HG03354 (cell line): ENCODE data around the gene CREBL2.
"Not testable (repeated sequence)": the region's sequence is repeated elsewhere in the genome, so short reads cannot be mapped to it uniquely, and the experiment has no call there.

Experiments used
- ATAC-seq: cut with Tn5 transposase; IDR thresholded peaks from one replicate; pipeline ENCODE4 v1.9.1; 2021; ENCODE audit warnings: mild to moderate bottlenecking; ENCODE audit not compliant: unreplicated experiment, poor library complexity, severe bottlenecking

Gene CREBL2

DNA sequence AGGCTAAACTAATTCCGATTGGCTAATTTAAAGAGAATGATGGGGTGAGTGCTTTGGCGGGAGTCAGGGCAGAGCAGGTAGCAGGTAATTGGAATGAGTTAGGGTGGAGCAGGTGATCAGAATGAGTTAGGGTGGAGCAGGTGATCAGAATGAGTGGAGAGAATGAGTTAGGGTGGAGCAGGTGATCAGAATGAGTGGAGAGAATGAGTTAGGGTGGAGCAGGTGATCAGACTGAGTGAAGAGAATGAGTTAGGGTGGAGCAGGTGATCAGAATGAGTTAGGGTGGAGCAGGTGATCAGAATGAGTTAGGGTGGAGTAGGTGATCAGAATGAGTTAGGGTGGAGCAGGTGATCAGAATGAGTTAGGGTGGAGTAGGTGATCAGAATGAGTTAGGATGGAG is 15.7 kb upstream of the CREBL2 start:
- not testable (repeated sequence) for ATAC-seq

DNA sequence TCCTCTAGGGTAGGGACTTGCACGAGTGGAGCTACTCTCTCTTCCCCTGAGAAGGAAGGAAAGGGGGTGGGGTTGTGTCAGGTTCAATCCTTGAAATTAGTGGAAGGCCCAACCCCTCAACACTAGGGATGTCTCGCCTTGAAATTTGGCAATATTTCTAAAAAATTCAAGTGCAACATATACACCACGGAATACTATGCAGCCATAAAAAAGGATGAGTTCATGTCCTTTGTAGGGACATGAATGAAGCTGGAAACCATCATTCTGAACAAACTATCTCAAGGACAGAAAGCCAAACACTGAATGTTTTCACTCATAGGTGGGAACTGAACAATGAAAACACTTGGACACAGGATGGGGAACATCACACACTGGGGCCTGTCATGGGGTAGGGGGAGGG is 15.1 kb upstream of the CREBL2 start:
- ATAC-seq: not testable (repeated sequence)

DNA sequence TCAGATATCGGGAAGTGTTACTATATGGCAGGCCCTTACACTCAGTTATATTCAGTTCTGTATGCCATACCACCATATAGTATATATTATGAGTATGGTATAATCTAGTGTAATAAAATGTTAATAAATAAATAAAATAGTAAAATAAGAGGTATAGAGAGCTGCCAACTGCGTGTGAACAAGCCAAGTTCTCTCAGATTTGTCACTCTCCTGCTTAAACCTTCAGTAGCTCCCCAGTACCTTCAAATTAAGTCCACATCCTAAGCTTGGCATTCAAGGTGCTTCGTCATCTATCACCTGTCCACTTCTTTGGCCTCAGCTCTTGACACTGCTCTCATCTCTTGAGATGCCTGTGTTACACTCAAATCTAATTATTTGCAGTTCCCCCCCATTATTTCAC is 12.8 kb upstream of the CREBL2 start:
- no peak for ATAC-seq

DNA sequence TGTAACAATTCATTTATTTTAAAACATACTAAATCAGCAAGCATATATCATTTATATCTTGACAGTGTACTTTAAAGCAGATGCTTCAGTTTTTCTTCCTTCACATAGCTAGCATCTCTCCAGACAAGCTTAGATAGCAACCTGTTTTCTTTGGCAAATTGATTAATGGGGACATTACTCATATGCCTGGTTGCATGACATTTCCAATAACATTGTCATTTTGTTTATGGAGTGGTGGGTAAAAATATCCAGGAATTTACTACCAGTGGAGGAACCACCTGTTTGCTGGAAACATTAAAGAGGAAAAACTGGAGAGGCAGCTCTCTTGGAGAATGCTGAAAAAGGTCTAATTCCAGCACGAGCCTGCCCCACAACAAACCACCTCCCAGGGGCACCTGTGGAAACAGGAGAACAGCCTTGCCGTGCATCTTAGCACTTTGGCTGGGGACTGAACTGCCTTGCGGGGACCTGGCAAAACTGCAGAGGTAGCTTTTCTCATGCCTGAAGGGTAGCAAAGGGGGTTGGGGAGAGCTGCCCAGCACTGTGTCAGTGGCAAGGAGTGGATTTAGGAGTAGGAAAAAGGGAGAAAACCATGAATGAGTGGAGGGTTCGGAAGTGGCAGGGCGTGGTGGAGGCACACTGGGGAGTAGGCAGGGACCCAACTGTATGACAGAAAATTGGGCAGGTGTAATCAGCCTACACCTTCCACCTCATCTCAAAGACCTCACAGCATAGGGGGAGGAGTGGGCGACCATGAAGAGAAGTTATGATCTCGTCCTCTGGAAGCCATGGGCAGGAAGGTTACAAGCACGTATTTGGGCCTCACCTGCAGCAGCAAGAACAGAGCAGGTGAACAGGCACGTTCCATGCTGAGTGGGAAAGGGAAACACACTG is 11.7 kb upstream of the CREBL2 start:
- ATAC-seq: no peak

DNA sequence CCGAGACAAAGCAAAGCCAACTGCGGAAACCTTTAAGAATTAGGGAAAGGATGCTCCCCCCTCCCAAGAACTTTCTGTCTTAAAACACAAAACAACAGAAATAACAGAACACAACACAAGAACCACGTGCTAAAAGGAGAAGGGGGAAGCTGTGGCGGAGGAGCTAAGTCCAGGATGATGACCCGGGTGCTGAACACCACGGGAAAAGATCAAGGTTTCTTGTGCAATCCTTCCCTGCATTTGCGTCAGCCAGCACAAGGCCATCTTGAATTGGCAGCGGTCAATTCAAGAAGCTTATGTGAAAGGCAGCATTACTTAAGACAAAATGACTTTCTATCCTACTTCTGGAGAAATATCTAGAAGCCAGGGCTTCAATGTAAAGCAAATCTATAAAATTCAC is 11.0 kb upstream of the CREBL2 start:
- no peak for ATAC-seq

DNA sequence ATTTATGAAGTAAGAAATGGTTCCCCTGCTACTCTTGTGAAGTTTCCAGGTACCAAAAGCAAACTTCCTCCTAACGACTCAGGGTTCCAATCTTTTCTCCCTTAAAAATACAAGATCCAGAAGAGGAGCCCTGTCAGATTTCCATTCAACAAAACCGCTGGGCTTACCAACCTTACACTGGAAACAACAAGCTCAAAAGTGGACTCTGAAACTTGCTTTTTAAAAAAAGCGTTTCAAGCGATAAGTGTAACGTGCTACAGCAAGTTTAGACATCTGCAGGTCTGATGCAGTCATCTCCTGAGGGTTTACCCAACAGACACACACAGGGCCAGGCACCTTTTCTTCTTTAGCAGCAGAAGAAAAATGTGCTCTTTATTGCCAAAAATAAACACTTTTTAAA is 6.9 kb upstream of the CREBL2 start:
- no peak for ATAC-seq

DNA sequence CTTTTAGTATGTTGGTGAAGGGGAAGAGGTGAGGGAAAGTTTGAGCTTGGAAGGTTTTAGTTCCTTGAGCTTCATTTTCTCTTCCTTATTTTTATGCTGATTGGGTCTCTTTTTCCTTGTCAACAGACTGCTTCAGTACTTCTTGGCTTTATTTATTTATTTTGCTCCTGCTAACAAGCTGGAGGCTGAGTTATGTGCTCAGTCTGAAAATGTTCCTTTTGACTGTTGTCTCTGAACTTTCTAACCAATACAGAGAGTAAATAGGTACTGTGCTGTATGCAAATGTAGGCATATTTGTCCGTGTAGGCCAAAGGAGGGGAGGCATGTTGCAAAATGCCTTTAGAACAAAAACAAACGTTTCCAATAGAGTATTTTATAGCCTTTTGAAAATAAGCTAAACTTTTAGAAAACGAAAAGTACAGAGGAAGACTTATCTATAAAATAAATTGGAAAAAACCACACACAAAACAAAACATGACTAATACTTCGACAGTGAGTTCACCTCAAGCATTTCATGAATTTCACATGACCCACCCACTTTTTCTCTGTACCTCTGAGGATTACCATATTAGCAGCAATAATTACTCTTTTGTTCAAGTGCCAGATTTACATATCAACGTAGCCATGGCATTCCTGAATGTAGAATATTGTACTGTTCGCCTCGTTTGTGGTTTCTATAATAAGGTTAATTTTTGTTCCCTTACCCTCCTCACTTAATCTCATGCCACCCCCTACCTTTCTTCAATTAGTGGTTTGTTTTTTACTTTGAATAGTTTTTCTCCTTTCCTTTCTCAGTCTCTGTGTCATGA is 4.7 kb upstream of the CREBL2 start:
- ATAC-seq: peak; percentile 53

DNA sequence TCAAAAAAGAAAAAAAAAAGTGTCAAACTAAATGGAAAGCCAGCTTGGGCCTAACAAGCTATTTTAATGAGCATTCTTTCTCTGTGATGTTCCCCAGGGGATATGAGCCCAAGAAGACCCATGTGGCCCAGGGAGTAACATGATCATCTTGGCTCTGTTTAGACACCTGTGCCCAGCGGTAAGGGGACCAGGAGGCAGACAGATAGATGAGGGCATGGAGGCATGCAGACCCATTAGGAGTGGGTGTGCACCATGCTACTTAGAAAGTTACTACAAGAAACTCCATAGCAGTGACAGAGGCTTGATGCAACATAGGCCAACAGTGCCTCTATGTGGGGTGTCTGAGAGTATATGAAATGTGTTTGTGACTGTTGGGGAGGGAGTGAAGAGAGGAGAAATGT is 3.1 kb upstream of the CREBL2 start:
- no peak for ATAC-seq

DNA sequence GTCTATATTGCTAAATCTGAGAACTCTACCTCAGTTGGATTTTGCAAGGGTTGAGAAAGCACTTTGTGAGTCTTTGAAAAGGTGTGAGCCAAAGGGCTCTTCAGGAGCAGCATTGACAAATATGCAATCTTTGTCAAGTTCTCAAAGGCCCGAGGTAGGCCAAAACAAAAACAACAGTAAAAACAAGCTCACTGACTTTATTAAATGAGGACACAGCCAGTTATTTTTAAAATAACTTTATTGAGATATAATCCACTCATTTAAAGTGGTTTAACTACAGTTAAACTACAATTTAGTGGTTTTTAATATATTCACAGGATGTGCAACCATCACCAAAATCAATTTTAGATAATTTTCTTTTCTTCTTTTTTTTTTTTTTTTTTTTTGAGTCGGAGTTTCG is 2.0 kb upstream of the CREBL2 start:
- ATAC-seq: no peak

DNA sequence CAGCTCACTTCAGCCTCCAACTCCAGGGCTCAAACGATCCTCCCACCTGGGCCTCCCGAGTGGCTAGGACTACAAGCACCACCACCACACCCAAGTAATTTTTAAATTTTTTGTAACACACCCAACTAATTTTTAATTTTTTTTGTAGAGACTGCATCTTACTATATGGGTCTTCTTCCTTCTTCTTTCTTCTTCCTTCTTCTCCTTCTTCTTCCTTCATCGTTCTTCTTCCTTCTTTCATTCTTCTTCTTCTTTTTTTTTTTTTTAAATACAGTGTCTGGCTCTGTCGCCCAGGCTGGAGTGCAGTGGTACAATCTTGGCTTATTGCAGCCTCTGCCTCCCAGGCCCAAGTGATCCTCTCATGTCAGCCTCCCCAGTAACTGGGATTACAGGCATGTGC is 965 bp upstream of the CREBL2 start:
- ATAC-seq: no peak

DNA sequence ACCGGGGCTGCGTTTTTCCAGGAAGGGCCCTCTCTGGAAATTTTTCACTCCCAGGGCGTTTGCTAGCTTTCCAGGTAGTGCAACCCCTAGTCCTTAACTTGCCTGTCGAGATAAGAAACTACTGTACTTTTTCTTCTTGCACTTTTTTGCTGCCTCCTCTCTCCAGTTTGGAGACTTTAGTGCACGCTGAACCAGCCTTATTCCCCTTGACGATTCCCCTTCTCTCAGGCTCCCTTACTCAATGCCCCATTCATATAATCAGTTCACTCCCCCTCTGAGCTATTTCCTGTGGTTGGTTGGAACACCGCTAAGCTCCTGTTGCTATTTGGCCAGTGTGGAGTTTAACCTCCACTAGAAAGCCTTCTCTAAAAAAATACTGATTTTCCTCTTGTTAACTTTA is 682 bp downstream of the CREBL2 start:
- peak; percentile 15 for ATAC-seq

DNA sequence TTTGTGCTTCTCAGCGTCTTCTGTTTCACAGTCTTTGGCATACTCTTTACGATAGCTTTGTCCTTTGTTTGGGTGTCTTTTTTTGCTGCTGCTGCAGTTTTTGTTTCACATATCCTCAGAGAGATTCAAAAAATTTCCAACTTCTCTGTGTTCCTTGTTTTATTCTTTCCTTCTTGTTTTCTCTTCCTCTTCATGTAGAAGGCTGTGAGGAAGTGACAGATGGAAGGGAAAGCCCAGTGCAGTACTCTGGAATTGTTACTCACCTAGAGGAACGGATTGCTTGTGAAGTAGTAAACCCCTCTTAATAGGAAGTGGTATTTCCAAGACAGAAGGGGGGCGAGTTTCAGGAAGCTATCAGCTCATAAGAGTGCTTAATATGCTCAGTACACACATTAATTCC is 1.7 kb downstream of the CREBL2 start:
- ATAC-seq: no peak

DNA sequence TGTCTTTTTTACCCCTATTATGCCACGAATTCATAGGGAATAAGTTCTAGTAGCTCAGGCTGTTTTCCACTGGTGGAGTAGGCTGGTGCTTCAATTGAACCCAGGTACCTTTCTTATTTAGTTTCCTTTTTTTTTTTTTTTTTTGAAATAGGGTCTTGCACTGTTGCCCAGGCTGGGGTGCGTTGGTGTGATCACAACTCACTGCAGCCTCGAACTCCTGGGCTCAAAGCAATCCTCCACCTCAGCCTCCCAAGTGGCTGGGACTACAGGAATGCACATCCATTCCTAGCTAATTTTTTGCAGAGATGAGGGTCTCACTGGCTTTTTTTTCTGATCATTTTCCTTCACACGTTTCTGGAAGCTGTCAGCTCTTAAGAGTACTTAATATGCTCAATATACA is 2.7 kb downstream of the CREBL2 start:
- ATAC-seq: no peak

DNA sequence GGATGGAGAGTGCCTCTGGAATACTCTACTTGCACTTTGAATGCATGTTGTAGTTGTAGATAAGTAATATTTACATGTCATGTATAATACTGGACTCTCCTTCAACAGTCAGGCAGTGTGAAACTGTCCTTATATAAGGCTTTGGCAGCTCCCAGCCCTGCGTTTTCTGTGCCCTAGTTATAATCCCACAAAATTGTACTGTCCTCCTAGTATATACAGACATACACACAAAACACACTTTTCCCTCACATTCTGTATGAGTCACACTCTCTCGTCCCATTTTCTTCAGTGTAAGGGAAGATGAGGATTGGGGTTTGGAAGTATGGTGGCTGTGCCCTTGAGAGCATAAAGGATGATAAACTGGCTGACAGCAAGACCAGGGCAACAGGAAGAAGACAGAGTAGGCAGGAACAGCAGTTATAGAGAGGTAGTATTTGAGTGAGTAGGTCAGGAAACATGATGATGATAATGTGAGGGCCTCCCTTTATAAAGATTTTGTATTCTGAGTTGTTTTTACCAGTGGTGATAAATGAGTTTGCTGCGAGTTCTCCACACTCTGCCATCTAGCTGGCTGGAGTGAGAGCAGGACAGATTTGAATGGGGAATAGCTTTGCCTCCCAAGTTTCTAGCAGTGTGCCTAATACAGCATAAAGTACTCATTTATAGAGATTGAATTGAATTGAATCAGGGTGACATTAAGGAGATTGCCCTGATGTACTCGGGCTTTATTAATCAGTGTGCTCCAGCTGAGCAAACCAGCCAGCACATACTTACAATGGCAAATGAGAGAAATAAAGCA is 5.0 kb downstream of the CREBL2 start:
- no peak for ATAC-seq

DNA sequence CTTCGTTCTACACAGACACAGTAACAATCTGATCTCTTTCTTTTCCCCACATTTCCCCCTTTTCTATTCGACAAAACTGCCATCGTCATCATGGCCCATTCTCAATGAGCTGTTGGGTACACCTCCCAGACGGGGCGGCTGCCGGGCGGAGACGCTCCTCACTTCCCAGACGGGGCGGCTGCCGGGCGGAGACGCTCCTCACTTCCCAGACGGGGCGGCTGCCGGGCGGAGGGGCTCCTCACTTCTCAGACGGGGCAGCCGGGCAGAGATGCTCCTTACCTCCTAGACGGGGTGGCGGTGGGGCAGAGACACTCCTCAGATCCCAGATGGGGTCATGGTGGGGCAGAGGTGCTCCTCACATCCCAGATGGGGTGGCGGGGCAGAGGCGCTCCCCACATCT is 6.4 kb downstream of the CREBL2 start:
- not testable (repeated sequence) for ATAC-seq

DNA sequence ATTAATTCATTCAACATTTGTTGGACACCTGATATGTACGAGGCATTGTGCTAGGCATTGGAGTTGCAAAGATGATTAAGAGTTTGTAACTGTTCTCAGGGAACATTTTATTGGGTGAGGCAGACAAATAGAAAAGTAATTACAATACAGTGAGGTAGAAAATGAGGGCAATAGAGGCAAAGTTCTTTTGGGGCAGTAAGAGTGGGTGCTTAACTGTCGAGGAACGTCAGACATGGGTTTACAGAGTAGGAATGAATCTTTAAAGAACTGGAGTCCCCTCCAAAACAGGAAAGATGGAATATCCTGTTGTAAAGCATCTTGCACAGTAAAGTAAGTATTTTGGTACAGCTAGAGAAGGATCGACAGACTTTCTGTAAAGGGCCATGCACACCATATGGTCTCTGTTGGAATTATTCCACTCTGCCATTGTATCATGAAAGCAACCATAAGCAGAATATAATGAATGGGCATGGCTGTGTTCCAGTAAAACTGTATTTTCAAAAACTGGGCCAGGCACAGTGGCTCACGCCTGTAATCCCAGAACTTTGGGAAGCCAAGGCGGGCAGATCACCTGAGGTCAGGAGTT is 9.1 kb downstream of the CREBL2 start:
- ATAC-seq: no peak

DNA sequence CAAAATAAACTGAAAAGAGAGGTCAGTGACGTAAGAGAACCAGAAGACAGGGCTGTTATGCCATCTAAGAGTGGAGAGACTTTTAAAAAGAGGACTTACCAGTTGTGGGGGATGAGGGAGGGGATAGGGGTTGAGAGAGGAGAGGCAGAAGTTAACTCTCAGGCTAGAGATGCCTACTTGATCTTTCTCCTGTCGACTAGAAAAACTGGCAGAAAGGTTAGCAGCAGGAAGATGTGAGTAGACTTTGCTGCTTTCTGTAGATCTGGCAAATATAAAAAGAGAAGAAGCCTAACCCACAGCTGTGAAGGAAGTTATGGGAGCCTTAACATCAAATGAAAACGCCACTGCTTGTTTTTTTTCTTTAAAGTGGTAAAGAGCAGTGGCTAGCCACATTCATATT is 10.7 kb downstream of the CREBL2 start:
- no peak for ATAC-seq

DNA sequence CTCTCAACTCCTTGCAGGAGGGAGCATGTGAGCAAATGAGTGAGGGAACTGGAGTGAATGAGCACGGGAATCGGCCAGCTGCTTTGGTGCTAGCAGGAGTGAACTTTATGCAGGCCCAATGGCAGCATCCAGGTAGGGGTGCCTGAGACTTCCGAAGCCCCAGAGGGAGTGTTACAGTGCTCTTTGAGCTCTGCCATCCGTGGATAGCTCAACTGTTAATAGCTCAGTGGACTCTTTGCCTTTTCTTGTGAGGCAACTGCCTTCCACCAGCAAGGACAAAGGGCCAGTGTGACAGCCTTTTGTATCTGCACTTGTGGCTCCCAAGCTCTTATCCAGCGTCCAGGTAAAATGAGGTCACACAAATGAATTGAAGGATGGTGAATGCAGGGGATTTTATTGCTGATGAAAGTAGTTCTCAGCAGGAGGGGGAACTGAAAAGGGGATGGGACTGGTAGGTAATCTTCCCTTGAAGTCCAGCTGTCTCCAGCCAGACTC is 12.9 kb downstream of the CREBL2 start:
- ATAC-seq: no peak

DNA sequence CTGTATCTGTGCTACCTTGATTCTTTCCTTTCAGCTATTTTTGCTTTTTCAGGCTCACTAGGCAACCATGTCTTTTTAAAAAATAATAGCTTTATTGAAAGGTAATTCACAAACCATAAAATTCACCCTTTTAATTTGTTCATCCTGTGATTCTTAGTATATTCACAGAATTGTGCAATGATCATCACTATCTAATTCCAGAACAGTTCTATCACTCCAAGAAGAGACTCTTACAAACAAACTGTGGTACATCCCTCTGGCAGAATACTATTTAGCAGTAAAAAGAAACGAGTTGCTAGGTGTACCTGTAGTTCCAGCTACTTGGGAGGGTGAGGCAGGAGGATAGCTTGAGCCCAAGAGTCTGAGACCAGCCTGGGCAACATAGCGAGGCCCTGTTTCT is 14.8 kb downstream of the CREBL2 start:
- no peak for ATAC-seq

DNA sequence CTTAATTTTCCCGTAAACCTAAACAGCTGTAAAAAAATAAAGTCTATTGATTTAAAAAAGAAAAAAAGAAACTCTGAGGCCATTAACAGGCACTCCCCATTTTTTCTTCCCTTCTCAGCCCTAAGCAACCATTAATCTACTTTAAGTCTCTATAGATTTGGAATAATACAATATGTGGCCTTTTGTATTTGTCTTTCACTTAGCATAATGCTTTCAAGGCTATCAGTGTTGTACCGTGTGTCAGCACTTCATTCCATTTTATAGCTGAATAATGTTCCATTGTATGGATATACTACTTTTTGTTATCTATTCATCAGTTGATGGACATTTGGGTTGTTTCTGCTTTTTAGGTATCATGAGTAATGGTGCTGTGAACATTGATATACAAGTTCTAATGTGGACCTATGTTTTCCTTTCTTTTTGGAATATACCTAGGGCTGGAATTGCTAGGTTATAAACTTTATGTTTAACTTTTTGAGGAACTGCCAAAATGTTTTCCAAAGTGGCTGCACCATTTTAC is 15.7 kb downstream of the CREBL2 start:
- ATAC-seq: no peak
